ENCODE measurements around the gene FOXP1. TPM values are rescaled to one million over a fixed set of nuclear protein-coding genes. Genes with fewer than 3 reads are reported as not detected.

Gene FOXP1
- total RNA-seq, 3 donors from 2014 or later, result 61.9 to 267 (median 146) TPM

GRCh38 chr3:71235846-71236245, 347.7 kb downstream of the FOXP1 start:
- TF ChIP-seq POLR2A (IDR thresholded peaks at IDR 0.05), result no peak
- no peak for TF ChIP-seq CTCF (IDR thresholded peaks at IDR 0.05)
- TF ChIP-seq POLR2AphosphoS5 (IDR thresholded peaks at IDR 0.05), result no peak
- no peak for DNase-seq (ENCODE audit: low spot score in 2 of 2)
- H3K27me3 ChIP-seq, result no peaks in the 10 kb centered on the region
- H3K4me3 ChIP-seq, result no peak overlapping the region
- H3K4me1 ChIP-seq, result no peaks in the 10 kb centered on the region
- H3K9me3 ChIP-seq, result no peaks in the 10 kb centered on the region
- H3K27ac ChIP-seq, result no peak overlapping the region
- H3K36me3 ChIP-seq, result no peaks in the 10 kb centered on the region
- intact Hi-C loops (cut with DNase I; ENCODE audit: low total_unique reads), result no loop called here

DNA sequence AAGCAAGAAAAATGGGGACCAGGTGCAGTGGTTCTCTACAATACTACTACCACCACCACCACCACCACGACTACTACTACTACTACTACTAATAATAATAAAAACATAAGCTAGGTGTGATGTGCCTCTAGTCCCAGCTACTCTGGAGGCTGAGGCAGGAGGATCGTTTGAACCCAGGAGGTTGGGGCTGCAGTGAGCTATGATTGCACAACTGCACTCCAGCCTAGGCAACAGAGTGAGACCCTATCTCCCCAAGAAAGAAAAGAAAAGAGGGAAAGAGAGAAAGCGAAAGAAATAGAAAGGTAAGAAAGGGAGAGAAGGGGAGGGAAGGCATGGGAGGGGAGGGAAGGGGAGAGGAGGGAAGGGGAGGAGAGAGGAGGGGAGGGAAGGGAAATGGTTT, 350.6 kb downstream of the FOXP1 start:
- Histone ChIP-seq H3K36me3 (no peaks in the 10 kb centered on the region), H3K27me3 (no peaks in the 10 kb centered on the region), H3K4me1 (no peaks in the 10 kb centered on the region), H3K27ac (no peak overlapping the region), H3K9me3 (no peaks in the 10 kb centered on the region), H3K4me3 (no peak overlapping the region)
- intact Hi-C loops (cut with DNase I; ENCODE audit: low total_unique reads), result no loop called here
- no peak for TF ChIP-seq POLR2AphosphoS5 (IDR thresholded peaks at IDR 0.05)
- DNase-seq (ENCODE audit: low spot score in 2 of 2), result no peak

DNA sequence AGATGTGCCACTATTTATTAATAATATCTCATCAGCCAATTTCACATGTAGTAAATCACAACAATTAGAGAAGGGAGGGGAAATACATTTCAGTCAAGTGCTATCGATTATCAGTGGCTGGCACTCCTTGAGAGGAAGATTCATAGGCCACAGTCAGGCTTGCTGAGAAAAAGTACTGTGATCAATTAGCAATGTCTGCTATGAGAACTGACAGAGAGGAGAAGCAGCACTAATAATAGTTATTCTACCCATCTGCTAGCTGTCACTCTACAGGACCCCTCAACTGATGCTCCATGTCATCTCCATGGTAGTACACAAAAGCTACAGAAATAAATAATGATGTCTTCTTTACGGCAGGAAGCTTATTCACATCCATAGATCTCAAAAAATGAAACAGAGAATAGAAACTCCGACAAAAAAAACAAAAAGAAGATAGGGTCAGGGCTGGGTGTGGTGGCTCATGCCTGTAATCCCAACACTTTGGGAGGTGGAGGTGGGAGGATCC, 351.3 kb downstream of the FOXP1 start:
- Histone ChIP-seq H3K27ac (no peak overlapping the region), H3K4me3 (no peak overlapping the region), H3K36me3 (no peaks in the 10 kb centered on the region), H3K9me3 (no peaks in the 10 kb centered on the region), H3K4me1 (no peaks in the 10 kb centered on the region), H3K27me3 (no peaks in the 10 kb centered on the region)
- no peak for DNase-seq (ENCODE audit: low spot score in 2 of 2)
- intact Hi-C loops (cut with DNase I; ENCODE audit: low total_unique reads), result no loop called here
- TF ChIP-seq CTCF (IDR thresholded peaks at IDR 0.05) (no peak), POLR2A (IDR thresholded peaks at IDR 0.05) (no peak), POLR2AphosphoS5 (IDR thresholded peaks at IDR 0.05) (no peak)

- H3K9me3 ChIP-seq, result no peaks in the 10 kb centered on the region
- no peak for DNase-seq (ENCODE audit: low spot score in 2 of 2)
- no peaks in the 10 kb centered on the region for H3K27me3 ChIP-seq
- intact Hi-C loops (cut with DNase I; ENCODE audit: low total_unique reads), result no loop called here
- no peak overlapping the region for H3K27ac ChIP-seq
- no peaks in the 10 kb centered on the region for H3K36me3 ChIP-seq
- TF ChIP-seq CTCF (IDR thresholded peaks at IDR 0.05) (no peak), POLR2A (IDR thresholded peaks at IDR 0.05) (no peak), POLR2AphosphoS5 (IDR thresholded peaks at IDR 0.05) (no peak)
- no peak overlapping the region for H3K4me3 ChIP-seq
- H3K4me1 ChIP-seq, result no peaks in the 10 kb centered on the region
Observed at GRCh38 chr3:71231680-71232079, 351.8 kb downstream of the FOXP1 start.

DNA sequence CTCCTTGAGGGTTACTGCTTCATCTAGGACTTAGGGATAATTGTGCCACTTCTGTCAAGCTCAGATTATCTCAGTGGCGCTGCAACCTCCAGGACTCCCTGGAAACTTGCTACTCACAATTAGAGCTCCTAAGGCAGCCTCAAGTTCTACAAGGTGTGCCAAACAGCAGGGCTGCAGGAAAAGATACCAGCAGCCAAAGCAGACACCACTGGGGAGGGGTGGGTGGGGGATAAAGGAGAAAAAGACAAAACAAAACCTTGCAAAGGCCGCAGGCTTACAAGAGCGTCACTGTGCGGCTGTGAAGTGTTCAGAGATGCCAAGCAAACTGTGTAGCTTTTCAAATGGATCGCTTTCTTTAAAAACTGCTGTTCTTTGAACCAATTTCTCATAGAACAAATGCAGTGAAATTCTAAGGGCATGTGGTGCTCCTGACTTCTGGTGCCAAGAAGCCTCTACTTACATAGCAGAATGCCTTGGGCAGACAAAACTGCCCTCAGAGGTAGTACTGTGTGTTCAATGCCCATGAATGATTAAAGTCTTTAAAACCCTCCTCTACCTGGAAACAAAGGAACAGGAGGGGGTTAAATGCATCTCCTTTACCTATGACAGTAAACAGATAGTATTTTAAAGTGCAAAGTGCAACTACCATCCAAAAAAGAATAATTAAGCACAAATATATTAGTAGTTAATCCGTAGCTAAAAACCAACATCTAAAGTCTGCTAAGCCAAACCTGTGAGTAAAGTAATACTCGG, 353.4 kb downstream of the FOXP1 start:
- no peaks in the 10 kb centered on the region for H3K4me1 ChIP-seq
- DNase-seq (ENCODE audit: low spot score in 2 of 2), result no peak
- no peaks in the 10 kb centered on the region for H3K36me3 ChIP-seq
- intact Hi-C loops (cut with DNase I; ENCODE audit: low total_unique reads), result no loop called here
- H3K27ac ChIP-seq, result no peak overlapping the region
- H3K9me3 ChIP-seq, result no peaks in the 10 kb centered on the region
- H3K4me3 ChIP-seq, result no peak overlapping the region
- TF ChIP-seq POLR2AphosphoS5 (IDR thresholded peaks at IDR 0.05) (no peak), POLR2A (IDR thresholded peaks at IDR 0.05) (no peak), CTCF (IDR thresholded peaks at IDR 0.05) (no peak)
- H3K27me3 ChIP-seq, result no peaks in the 10 kb centered on the region

Measured in breast epithelium (tissue), 4 donors.